BJ (cell line): Measurements from ENCODE around the gene ZNF467. TPM values are rescaled to one million over a fixed set of nuclear protein-coding genes. Genes with fewer than 3 reads are reported as not detected.

Experiments
- CTCF ChIA-PET: fragments of 350-600 bp; formaldehyde crosslinking; extraction: SDS; loops from one replicate; lab custom pipeline; 2021; ENCODE audit warnings: antibody characterized with exemption, inconsistent platforms; lab: Yijun Ruan, JAX
- POLR2A ChIA-PET: fragments of 300-600 bp; sonication (Branson Sonifier 250); formaldehyde crosslinking; extraction: SDS; loops from one replicate; lab custom pipeline; 2021; ENCODE audit warnings: antibody characterized with exemption; lab: Charles Lee
- DNase-seq: peaks from one replicate; pipeline ENCODE4 v3.0.0-alpha.2; 2011; ENCODE audit warnings: low read depth
- H3K27me3 ChIP-seq: 2 replicates; pipeline ENCODE4 v1.6.0; 2011; ENCODE audit warnings: low read length; ENCODE audit not compliant: control insufficient read depth, insufficient read depth
- H3K36me3 ChIP-seq: 2 replicates; pipeline ENCODE4 v1.5.1; 2011; ENCODE audit warnings: low read length; ENCODE audit not compliant: control insufficient read depth, insufficient read depth
- H3K4me3 ChIP-seq: 2 replicates; pipeline ENCODE4 v1.5.1; 2011; ENCODE audit warnings: low read depth, mild to moderate bottlenecking, control low read depth, low read length
- polyA plus RNA-seq: library from polyadenylated mRNA; depleted of rRNA; stranded (reverse); fragments of >200 nt; gene quantifications from 2 replicates; pipeline ENCODE4 v1.2.3, GENCODE V29; 2011
- TF ChIP-seq, protein P1 (sequence below): IDR thresholded peaks from 2 replicates; pipeline ENCODE4 v1.5.1; 2011; ENCODE audit warnings: low read depth, mild to moderate bottlenecking, control low read depth, inconsistent platforms, low read length, moderate library complexity; ENCODE audit not compliant: insufficient read depth

The ZNF467 gene
- polyA plus RNA-seq, 1 experiment, result 1.6 TPM

DNA sequence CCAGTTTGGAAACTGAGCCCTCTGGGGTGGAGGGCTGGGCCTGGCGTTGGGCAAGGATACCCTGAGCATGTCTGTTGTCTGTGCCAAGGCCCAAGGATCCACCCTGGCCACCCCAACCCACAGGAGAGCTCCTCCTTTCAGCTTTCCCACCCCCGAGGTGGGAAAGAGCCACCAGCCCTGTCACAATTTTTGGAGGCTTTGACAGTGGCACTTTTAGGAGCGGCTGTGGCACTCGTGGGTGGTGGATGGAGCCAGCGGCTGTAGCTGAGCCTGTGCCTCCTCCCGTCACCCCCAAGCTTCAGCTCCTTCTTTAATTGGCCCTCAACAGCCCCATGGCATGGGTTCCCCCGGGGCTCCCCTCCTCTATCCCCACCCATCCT lies 46.6 kb upstream of the ZNF467 start:
- no peak for DNase-seq
- Histone ChIP-seq H3K36me3 (no peaks in the 10 kb centered on the region), H3K4me3 (no peak overlapping the region), H3K27me3 (no peaks in the 10 kb centered on the region)
- TF ChIP-seq, protein P1, sequence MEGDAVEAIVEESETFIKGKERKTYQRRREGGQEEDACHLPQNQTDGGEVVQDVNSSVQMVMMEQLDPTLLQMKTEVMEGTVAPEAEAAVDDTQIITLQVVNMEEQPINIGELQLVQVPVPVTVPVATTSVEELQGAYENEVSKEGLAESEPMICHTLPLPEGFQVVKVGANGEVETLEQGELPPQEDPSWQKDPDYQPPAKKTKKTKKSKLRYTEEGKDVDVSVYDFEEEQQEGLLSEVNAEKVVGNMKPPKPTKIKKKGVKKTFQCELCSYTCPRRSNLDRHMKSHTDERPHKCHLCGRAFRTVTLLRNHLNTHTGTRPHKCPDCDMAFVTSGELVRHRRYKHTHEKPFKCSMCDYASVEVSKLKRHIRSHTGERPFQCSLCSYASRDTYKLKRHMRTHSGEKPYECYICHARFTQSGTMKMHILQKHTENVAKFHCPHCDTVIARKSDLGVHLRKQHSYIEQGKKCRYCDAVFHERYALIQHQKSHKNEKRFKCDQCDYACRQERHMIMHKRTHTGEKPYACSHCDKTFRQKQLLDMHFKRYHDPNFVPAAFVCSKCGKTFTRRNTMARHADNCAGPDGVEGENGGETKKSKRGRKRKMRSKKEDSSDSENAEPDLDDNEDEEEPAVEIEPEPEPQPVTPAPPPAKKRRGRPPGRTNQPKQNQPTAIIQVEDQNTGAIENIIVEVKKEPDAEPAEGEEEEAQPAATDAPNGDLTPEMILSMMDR, result no peak
- ChIA-PET CTCF (interaction anchor here (0.7 kb wide), 1 partner anchor 12 kb away, joined by 3 read pairs; no protein-coding TSS in a partner anchor), POLR2A (no interaction called here)

DNA sequence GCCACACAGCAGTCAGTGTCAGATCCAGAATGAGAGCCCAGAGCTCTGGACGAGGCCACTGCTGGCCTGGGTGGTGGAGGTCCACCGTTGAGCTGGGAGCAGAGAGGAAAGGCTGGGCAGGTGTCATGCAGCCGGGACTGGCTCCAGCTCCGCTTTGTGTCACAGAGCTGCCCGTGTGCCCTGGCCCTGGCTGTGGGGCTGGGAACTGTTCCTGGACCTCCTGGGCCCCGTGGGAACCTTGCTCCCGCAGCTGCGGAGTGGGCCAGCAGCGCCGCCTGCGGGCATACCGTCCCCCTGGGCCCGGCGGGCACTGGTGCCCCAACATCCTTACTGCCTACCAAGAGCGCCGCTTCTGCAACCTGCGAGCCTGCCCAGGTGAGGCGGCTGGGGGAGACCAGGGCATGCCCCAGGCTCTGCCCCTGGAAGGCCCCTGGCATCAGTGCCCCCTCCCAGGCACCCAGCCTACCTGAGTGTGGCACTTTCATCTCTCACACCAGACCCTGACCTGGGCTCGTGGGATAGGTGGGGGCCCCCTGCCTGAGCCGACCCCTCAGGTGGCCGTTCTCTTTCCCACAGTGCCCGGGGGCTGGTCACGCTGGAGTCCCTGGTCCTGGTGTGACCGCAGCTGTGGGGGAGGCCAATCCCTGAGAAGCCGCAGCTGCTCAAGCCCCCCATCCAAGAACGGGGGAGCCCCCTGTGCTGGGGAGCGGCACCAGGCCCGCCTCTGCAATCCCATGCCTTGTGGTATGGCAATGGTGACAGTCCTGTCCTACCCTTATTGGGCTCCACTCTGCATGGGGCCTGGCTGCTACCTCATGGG lies 46.0 kb upstream of the ZNF467 start:
- Histone ChIP-seq H3K4me3 (no peak overlapping the region), H3K27me3 (no peaks in the 10 kb centered on the region), H3K36me3 (no peaks in the 10 kb centered on the region)
- CTCF ChIA-PET, result interaction anchor here (0.7 to 2.7 kb wide), 2 partner anchors 11 kb away, joined by 3 to 15 read pairs; no protein-coding TSS in a partner anchor
- DNase-seq, result no peak
- POLR2A ChIA-PET, result no interaction called here
- TF ChIP-seq, protein P1, result no peak

DNA sequence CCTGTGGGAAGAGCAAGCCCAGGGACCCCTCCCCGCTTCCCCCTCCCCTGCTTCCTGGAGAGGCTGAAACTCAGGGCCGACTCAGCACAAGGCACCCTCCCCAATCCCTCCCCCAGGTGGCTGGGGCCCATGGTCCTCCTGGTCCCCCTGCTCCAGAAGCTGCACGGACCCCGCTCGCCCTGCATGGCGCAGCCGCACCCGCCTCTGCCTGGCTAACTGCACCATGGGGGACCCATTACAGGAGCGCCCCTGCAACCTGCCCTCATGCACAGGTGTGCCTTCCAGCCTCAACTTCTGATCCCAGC lies 45.1 kb upstream of the ZNF467 start:
- ChIA-PET POLR2A (no interaction called here), CTCF (interaction anchor here (2.7 kb wide), 1 partner anchor 10 kb away, joined by 15 read pairs; no protein-coding TSS in a partner anchor)
- Histone ChIP-seq H3K27me3 (no peaks in the 10 kb centered on the region), H3K4me3 (no peak overlapping the region), H3K36me3 (no peaks in the 10 kb centered on the region)
- TF ChIP-seq, protein P1, result no peak
- DNase-seq, result no peak

DNA sequence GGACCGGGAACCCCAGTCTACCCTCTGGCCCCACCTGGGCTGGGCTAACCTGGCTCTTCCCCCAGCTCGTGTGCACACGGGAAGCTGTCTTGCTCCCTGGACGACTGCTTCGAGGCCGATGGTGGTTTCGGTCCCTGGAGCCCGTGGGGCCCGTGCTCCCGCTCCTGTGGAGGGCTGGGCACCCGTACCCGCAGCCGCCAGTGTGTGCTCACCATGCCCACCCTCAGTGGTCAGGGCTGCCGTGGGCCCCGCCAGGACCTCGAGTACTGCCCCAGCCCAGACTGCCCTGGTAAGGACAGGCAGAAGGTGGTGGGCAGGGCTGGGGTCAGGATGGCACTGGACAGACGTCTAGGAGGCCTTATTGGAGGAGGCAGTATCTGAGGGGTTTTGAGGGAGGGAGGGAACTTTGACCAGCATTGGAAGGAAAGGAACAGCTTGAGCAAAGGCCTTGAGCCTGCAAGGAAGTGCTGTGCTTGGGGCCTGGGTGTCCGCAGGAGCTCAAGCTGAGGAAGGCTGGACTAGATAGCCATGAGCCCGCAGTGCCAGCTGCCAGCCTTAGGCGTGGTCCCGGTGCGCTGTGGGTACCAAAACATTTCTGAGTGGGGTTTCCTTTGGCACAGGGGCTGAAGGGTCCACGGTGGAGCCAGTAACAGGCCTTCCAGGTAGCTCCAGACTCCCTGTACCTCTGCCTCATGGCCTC lies 44.6 kb upstream of the ZNF467 start:
- Histone ChIP-seq H3K36me3 (no peaks in the 10 kb centered on the region), H3K27me3 (no peaks in the 10 kb centered on the region), H3K4me3 (no peak overlapping the region)
- ChIA-PET POLR2A (no interaction called here), CTCF (interaction anchor here (2.7 kb wide), 1 partner anchor 10 kb away, joined by 15 read pairs; no protein-coding TSS in a partner anchor)
- DNase-seq, result no peak
- TF ChIP-seq, protein P1, result no peak

DNA sequence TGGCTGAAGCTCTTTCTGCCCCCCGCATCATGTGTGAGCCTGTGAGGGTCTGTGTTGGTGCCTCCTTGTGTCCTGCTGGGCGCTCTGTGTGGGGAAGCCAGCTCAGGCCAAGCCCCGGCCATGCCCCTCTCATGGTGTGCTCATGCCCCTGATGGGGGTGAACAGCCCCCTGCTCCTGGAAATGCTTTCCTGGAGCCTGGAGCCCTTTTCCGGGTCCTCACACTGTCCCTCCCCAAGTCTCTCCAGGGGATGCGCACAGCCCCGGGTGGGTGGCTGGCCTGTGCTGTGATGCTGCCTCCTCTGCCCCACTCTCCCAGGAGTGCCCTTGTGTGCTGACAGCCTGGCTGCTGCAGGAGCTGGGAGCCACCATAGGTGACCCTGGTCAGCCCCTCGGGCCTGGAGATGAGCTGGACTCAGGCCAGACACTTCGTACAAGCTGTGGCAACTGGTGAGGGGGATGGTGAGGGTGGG lies 43.9 kb upstream of the ZNF467 start:
- no peak for DNase-seq
- no peaks in the 10 kb centered on the region for H3K36me3 ChIP-seq
- ChIA-PET CTCF (interaction anchor here (2.7 kb wide), 1 partner anchor 9 kb away, joined by 15 read pairs; no protein-coding TSS in a partner anchor), POLR2A (no interaction called here)
- H3K4me3 ChIP-seq, result no peak overlapping the region
- H3K27me3 ChIP-seq, result no peaks in the 10 kb centered on the region
- TF ChIP-seq, protein P1, result no peak
